Neural crest cell (in vitro differentiated cells): ENCODE results near the gene EVC2. TPM values are rescaled to one million over a fixed set of nuclear protein-coding genes. Genes with fewer than 3 reads are reported as not detected.

ENCODE experiments used
- DNase-seq: peaks from one replicate; pipeline ENCODE4 v3.0.0; 2021; ENCODE audit warnings: low read depth, mixed read lengths, low spot score
- H3K27ac Mint-ChIP-seq: one replicate; pipeline ENCODE4 v1.8.0; 2021; ENCODE audit warnings: mild to moderate bottlenecking, mixed read lengths; ENCODE audit not compliant: unreplicated experiment
- H3K27me3 Mint-ChIP-seq: 2 replicates; pipeline ENCODE4 v1.8.0; 2021; ENCODE audit warnings: low read depth, mild to moderate bottlenecking, mixed read lengths
- H3K36me3 Mint-ChIP-seq: 2 replicates; pipeline ENCODE4 v1.8.0; 2021; ENCODE audit warnings: low read depth, mild to moderate bottlenecking, mixed read lengths
- H3K4me1 Mint-ChIP-seq: 2 replicates; pipeline ENCODE4 v1.8.0; 2021; ENCODE audit warnings: mixed read lengths
- H3K4me3 Mint-ChIP-seq: one replicate; pipeline ENCODE4 v1.8.0; 2021; ENCODE audit warnings: mild to moderate bottlenecking, mixed read lengths
- H3K9me3 Mint-ChIP-seq: 2 replicates; pipeline ENCODE4 v1.8.0; 2021; ENCODE audit warnings: mixed read lengths
- total RNA-seq: library from RNA; stranded (reverse); gene quantifications from 2 replicates; pipeline ENCODE4 v1.2.1, GENCODE V29; 2021
- TF ChIP-seq, protein P1 (sequence below): fragments of 200-600 bp; sonication (generic); conservative IDR thresholded peaks from 2 replicates; pipeline ENCODE4 v1.5.0; 2021; ENCODE audit warnings: antibody characterized with exemption, mild to moderate bottlenecking

EVC2 gene
- total RNA-seq, 1 donor from 2014 or later: 7.2 TPM

DNA sequence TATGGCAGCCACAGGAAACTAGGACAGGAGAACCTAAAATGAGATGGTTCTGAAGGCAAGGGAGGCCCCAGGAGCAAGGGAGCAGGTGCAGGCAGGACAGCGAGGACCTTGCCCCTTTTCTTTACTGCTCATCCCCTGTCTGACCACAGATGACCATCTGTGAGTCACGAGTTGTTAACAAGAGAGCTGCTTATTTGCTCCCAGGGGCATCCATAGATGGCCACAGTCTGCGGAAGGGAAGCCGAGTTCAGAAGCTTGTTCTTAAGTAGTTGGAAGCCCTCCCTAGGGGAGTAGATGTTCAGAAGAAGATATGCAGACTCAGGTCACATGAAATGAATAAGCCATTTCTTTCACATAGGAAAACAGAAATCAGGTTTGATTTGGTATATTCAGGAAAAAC is 69.4 kb downstream of the EVC2 start:
- TF ChIP-seq, protein P1, sequence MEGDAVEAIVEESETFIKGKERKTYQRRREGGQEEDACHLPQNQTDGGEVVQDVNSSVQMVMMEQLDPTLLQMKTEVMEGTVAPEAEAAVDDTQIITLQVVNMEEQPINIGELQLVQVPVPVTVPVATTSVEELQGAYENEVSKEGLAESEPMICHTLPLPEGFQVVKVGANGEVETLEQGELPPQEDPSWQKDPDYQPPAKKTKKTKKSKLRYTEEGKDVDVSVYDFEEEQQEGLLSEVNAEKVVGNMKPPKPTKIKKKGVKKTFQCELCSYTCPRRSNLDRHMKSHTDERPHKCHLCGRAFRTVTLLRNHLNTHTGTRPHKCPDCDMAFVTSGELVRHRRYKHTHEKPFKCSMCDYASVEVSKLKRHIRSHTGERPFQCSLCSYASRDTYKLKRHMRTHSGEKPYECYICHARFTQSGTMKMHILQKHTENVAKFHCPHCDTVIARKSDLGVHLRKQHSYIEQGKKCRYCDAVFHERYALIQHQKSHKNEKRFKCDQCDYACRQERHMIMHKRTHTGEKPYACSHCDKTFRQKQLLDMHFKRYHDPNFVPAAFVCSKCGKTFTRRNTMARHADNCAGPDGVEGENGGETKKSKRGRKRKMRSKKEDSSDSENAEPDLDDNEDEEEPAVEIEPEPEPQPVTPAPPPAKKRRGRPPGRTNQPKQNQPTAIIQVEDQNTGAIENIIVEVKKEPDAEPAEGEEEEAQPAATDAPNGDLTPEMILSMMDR: no peak
- Mint-ChIP-seq H3K4me1 (peaks cover 20% of the 10 kb centered on the region), H3K27me3 (no peaks in the 10 kb centered on the region), H3K36me3 (peaks cover 28% of the 10 kb centered on the region), H3K9me3 (peaks cover 6% of the 10 kb centered on the region), H3K4me3 (no peak overlapping the region), H3K27ac (no peak overlapping the region)
- no peak for DNase-seq

DNA sequence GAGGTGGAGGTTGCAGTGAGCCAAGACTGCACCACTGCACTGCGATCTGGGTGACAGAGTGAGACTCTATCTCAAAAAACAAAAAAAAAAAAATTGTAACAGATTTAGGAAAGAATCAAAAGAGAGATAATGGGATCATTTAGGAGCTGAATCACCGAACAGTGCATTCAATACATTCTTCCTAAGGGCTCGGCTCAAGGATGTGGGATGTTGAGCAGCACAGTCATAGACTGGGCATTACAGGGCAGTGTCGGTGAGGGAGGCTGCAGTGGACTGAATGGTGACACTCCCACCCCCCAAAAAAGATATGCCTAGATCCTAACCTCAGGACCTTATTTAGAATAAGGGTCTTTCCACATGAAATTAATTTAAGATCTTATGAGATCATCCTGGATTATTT is 70.0 kb downstream of the EVC2 start:
- TF ChIP-seq, protein P1: no peak
- Mint-ChIP-seq H3K36me3 (peaks cover 26% of the 10 kb centered on the region), H3K4me1 (peaks cover 20% of the 10 kb centered on the region), H3K9me3 (peaks cover 6% of the 10 kb centered on the region), H3K4me3 (no peak overlapping the region), H3K27me3 (no peaks in the 10 kb centered on the region), H3K27ac (no peak overlapping the region)
- no peak for DNase-seq

DNA sequence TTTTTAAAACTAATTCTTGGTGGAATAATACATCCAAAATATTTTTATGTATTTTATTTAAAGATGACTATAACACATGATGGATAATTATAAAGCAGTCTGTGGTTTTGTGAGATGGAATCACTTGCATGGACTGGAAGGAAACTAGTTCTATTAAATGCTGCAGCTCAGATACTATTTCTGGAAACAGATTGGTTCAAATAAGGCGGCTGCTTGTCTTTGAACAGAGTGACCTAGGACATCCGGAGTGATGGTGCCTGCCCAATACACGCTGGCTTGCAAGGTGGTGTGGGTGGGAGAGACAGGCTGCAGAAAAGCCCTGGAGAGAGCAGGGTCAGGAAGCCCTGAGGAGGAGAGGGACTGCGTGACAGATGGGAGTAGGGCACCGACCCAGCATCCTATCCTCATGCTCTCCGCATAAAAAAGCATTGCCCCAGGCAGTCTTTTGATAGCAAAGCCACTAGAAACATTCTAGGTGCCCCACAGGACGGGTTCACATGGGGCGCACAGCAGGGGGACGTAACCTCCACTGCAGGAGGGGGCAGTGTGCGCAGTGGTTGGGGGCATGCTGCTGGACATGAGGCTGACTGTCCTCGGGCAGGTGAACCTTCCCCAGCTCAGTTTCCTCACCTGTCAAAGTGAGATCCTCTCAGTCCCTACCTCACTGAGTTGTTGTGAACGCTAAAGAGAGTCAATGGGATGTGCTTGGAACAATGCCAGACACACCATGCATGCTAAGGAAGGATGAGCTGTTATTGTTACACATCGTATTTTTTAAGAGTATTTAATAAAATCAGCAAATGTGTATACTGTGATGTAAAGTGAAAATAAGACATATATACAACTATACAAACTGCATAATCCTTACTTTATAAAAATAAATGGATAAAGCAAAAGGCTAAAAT is 71.3 kb downstream of the EVC2 start:
- H3K36me3 Mint-ChIP-seq: peaks cover 26% of the 10 kb centered on the region
- DNase-seq: no peak
- no peaks in the 10 kb centered on the region for H3K27me3 Mint-ChIP-seq
- H3K4me3 Mint-ChIP-seq: no peak overlapping the region
- H3K27ac Mint-ChIP-seq: no peak overlapping the region
- H3K4me1 Mint-ChIP-seq: peaks cover 20% of the 10 kb centered on the region
- H3K9me3 Mint-ChIP-seq: peaks cover 6% of the 10 kb centered on the region
- TF ChIP-seq, protein P1: no peak

DNA sequence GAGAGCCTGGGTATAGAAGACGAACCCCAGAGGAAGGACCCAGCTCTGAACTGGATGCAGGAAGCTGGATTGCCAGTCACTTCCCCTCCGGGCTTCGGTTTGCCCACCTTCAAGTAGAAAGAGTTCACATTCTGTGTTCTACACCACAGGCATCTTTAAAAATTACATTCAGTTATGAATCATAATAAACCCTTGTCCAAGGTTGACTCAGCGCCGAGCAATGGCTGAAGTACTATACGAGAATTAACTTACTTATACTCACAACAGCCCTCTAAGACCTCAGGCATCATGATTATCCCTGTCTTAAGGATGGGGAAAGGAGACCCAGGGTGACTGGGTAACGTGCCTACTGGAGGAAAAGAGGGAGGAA is 72.5 kb downstream of the EVC2 start:
- DNase-seq: no peak
- no peak overlapping the region for H3K4me3 Mint-ChIP-seq
- TF ChIP-seq, protein P1: no peak
- peaks cover 20% of the 10 kb centered on the region for H3K4me1 Mint-ChIP-seq
- H3K27me3 Mint-ChIP-seq: no peaks in the 10 kb centered on the region
- H3K27ac Mint-ChIP-seq: no peak overlapping the region
- H3K36me3 Mint-ChIP-seq: peaks cover 22% of the 10 kb centered on the region
- peaks cover 6% of the 10 kb centered on the region for H3K9me3 Mint-ChIP-seq

DNA sequence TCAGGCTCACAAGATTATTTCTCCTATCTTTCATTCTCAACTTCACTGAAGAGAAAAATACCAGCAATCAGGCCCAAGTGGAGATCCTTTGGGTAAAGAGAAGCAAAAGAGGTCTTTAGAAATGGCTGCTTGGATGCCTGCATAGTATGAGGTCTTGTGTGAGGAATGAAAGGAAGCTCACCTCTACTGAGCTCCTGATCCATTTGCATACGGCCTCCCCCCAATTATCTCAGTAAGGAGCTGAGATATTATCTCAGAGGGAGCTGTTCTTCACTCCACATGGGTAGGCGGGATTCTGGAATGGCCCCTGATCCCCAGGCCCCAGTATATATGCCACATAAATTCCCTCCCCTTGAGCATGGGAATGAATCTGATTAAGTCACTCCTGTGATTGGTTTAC is 75.8 kb downstream of the EVC2 start:
- H3K9me3 Mint-ChIP-seq: no peaks in the 10 kb centered on the region
- peak overlapping the region; percentile 27 for H3K27ac Mint-ChIP-seq

More for the DNA sequence above, 75.8 kb downstream of the EVC2 start:
- Mint-ChIP-seq H3K4me1 (peaks cover 20% of the 10 kb centered on the region), H3K4me3 (no peak overlapping the region), H3K27me3 (no peaks in the 10 kb centered on the region), H3K36me3 (peaks cover 2% of the 10 kb centered on the region)
- TF ChIP-seq, protein P1: no peak
- no peak for DNase-seq
